GM23338 (cell line): ENCODE data around the gene ADGRB2. TPM values are rescaled to one million over a fixed set of nuclear protein-coding genes. Genes with fewer than 3 reads are reported as not detected.

ENCODE experiments used
- ATAC-seq: fragments of 200-7000 bp; cut with Tn5 transposase; 3 replicates; pipeline ENCODE4 v1.9.1; 2020
- DNase-seq: peaks from one replicate; pipeline ENCODE4 v3.0.0-alpha.2; 2015; ENCODE audit warnings: low spot score
- H2AFZ ChIP-seq: fragments of 200-600 bp; sonication (generic); 2 replicates; pipeline ENCODE4 v1.8.0; 2016; ENCODE audit warnings: antibody characterized with exemption, mild to moderate bottlenecking, moderate library complexity
- H3F3A ChIP-seq: fragments of 200-600 bp; sonication (generic); replicated peaks from 2 replicates; pipeline ENCODE4 v1.8.0; 2017; ENCODE audit warnings: antibody characterized with exemption, mixed run types, low read depth
- H3K27ac ChIP-seq: fragments of 200-600 bp; sonication (generic); 2 replicates; pipeline ENCODE4 v1.6.1; 2016; ENCODE audit warnings: low read depth
- H3K27me3 ChIP-seq: fragments of 200-600 bp; sonication (generic); 2 replicates; pipeline ENCODE4 v1.8.0; 2016; ENCODE audit warnings: mild to moderate bottlenecking, mixed run types, moderate library complexity; ENCODE audit not compliant: insufficient read depth
- H3K36me3 ChIP-seq: fragments of 200-600 bp; sonication (generic); 2 replicates; pipeline ENCODE4 v1.8.0; 2016; ENCODE audit warnings: mild to moderate bottlenecking; ENCODE audit not compliant: insufficient read depth
- H3K4me1 ChIP-seq: fragments of 200-600 bp; sonication (generic); 2 replicates; pipeline ENCODE4 v1.8.0; 2016; ENCODE audit warnings: mild to moderate bottlenecking, moderate library complexity; ENCODE audit not compliant: insufficient read depth
- H3K4me2 ChIP-seq: fragments of 200-600 bp; sonication (generic); 2 replicates; pipeline ENCODE4 v1.7.1; 2017; ENCODE audit warnings: mixed run types
- H3K4me3 ChIP-seq: fragments of 200-600 bp; sonication (generic); 2 replicates; pipeline ENCODE4 v1.6.1; 2016; ENCODE audit warnings: mixed run types
- H3K79me2 ChIP-seq: fragments of 200-600 bp; sonication (generic); replicated peaks from 2 replicates; pipeline ENCODE4 v1.8.0; 2017; ENCODE audit warnings: mild to moderate bottlenecking; ENCODE audit not compliant: insufficient read depth
- H3K9me2 ChIP-seq: fragments of 200-600 bp; sonication (generic); 2 replicates; pipeline ENCODE4 v1.8.0; 2017; ENCODE audit not compliant: insufficient read depth
- H4K20me1 ChIP-seq: fragments of 200-600 bp; sonication (generic); replicated peaks from 2 replicates; pipeline ENCODE4 v1.8.0; 2017; ENCODE audit warnings: mild to moderate bottlenecking; ENCODE audit not compliant: insufficient read depth
- H3K27ac Mint-ChIP-seq: 2 replicates; pipeline ENCODE4 v1.8.0; 2020; ENCODE audit warnings: inconsistent platforms, mild to moderate bottlenecking, moderate library complexity, mixed read lengths
- H3K27me3 Mint-ChIP-seq: 3 replicates; pipeline ENCODE4 v1.8.0; 2022; ENCODE audit warnings: low read depth, mild to moderate bottlenecking, moderate library complexity, mixed read lengths, inconsistent platforms; ENCODE audit not compliant: insufficient read depth, poor library complexity
- H3K36me3 Mint-ChIP-seq: 3 replicates; pipeline ENCODE4 v1.8.0; 2021; ENCODE audit warnings: low read depth, mild to moderate bottlenecking, inconsistent platforms, moderate library complexity, mixed read lengths
- H3K4me1 Mint-ChIP-seq: 3 replicates; pipeline ENCODE4 v1.8.0; 2020; ENCODE audit warnings: mild to moderate bottlenecking, inconsistent platforms, mixed read lengths
- H3K4me3 Mint-ChIP-seq: 3 replicates; pipeline ENCODE4 v1.8.0; 2021; ENCODE audit warnings: moderate library complexity, mild to moderate bottlenecking, inconsistent platforms, mixed read lengths
- H3K9me3 Mint-ChIP-seq: 3 replicates; pipeline ENCODE4 v1.8.0; 2020; ENCODE audit warnings: moderate library complexity, mild to moderate bottlenecking, inconsistent platforms, mixed read lengths
- CTCF ChIP-seq, 2 experiments: fragments of 200-600 bp in 1 of 2; sonication (generic) in 1 of 2; conservative IDR thresholded peaks; 2 replicates each; pipeline versions ENCODE4 v1.5.1 to v1.6.1; 2016 to 2017; ENCODE audit warnings: antibody characterized with exemption in 2 of 2, low read depth in 2 of 2, mild to moderate bottlenecking in 2 of 2, moderate library complexity in 1 of 2
- ETS1 ChIP-seq: IDR thresholded peaks from 2 replicates; pipeline ENCODE4 v1.6.1; 2016; ENCODE audit warnings: antibody characterized with exemption
- JUNB ChIP-seq: IDR thresholded peaks from one replicate; pipeline ENCODE4 v1.6.1; 2016; ENCODE audit warnings: antibody characterized with exemption; ENCODE audit not compliant: unreplicated experiment
- POLR2AphosphoS5 ChIP-seq: IDR thresholded peaks from 2 replicates; pipeline ENCODE4 v1.6.1; 2016; ENCODE audit warnings: antibody characterized with exemption, low read depth
- REST ChIP-seq: IDR thresholded peaks from one replicate; pipeline ENCODE4 v1.6.1; 2018; ENCODE audit warnings: antibody characterized with exemption; ENCODE audit not compliant: unreplicated experiment
- STAT1 ChIP-seq: IDR thresholded peaks from one replicate; pipeline ENCODE4 v1.6.1; 2016; ENCODE audit warnings: antibody characterized with exemption; ENCODE audit not compliant: unreplicated experiment
- ZNF331 ChIP-seq: fragments of 250-450 bp; sonication (Bioruptor Pico); IDR thresholded peaks from 2 replicates; pipeline ENCODE4 v1.5.0; 2020; ENCODE audit warnings: low read depth, mild to moderate bottlenecking, moderate library complexity
- polyA plus RNA-seq: library from polyadenylated mRNA; unstranded; fragments of >200 nt; fragmentation: Nextera tagmentation; extraction: Ambion mirVana; gene quantifications from 2 replicates; pipeline ENCODE4 v1.2.1, GENCODE V29; 2016
- total RNA-seq: library from RNA; depleted of rRNA; stranded (reverse); fragments of >200 nt; shearing (Covaris generic); gene quantifications from 2 replicates; pipeline ENCODE4 v1.2.3, GENCODE V29; 2014

ADGRB2 gene
- total and polyA plus RNA-seq, 2 experiments from 2014 or later, result 8.0 to 27.8 TPM

- 0 out of 4 replicates have a peak, but pooled peaks of 1 of the 2 experiments have one; percentile 19 for TF ChIP-seq CTCF (conservative IDR thresholded peaks at IDR 0.05; ENCODE audit: low read depth in 2 of 2)
These were observed 3.4 kb downstream of the ADGRB2 start (continued) for GRCh38 chr1:31760471-31761470.

- Histone ChIP-seq H3K4me3 (peak overlapping the region; percentile 95), H2AFZ (no peak overlapping the region; the same call in 1 of the 2 replicates), H3K27me3 (peaks cover 17% of the 10 kb centered on the region), H4K20me1 (peaks cover 7% of the 10 kb centered on the region; the same call in 1 of the 2 replicates), H3K9me2 (no peaks in the 10 kb centered on the region), H3K79me2 (peaks cover 13% of the 10 kb centered on the region; the same call in 1 of the 2 replicates), H3K27ac (no peak overlapping the region), H3K4me2 (peak overlapping the region; percentile 98), H3K36me3 (no peaks in the 10 kb centered on the region), H3K4me1 (peaks cover 33% of the 10 kb centered on the region), H3F3A (peaks cover 19% of the 10 kb centered on the region)
- Mint-ChIP-seq H3K27ac (peak overlapping the region; percentile 50), H3K9me3 (no peaks in the 10 kb centered on the region; the same call in 1 of the 3 replicates), H3K4me3 (peak overlapping the region; percentile 75), H3K36me3 (no peaks in the 10 kb centered on the region; the same call in 2 of the 3 replicates), H3K27me3 (peaks cover 34% of the 10 kb centered on the region), H3K4me1 (peaks cover 44% of the 10 kb centered on the region)
- peak; percentile 33 for DNase-seq
- TF ChIP-seq CTCF (conservative IDR thresholded peaks at IDR 0.05; ENCODE audit: low read depth in 2 of 2), result peak; percentile 15 to 46; a peak in 3 of 4 replicates
- TF ChIP-seq ETS1, result no peak
- no peak; the same call in 2 of the 3 replicates for ATAC-seq
These were observed 4.7 kb downstream of the ADGRB2 start for GRCh38 chr1:31759298-31760023.

- no peak for ATAC-seq
- H3K4me3 ChIP-seq, result no peak overlapping the region
- 0 out of 2 replicates have a peak overlapping the region, but pooled peaks have one; percentile 98 for H3K4me2 ChIP-seq
- Mint-ChIP-seq H3K27ac (no peak overlapping the region), H3K4me3 (no peak overlapping the region; the same call in 2 of the 3 replicates), H3K36me3 (no peaks in the 10 kb centered on the region; the same call in 2 of the 3 replicates), H3K4me1 (peaks cover 44% of the 10 kb centered on the region), H3K27me3 (peaks cover 34% of the 10 kb centered on the region), H3K9me3 (no peaks in the 10 kb centered on the region; the same call in 1 of the 3 replicates)
- H3K36me3 ChIP-seq, result no peaks in the 10 kb centered on the region
- no peak for DNase-seq
- H3K27me3 ChIP-seq, result peaks cover 16% of the 10 kb centered on the region
- H3K9me2 ChIP-seq, result no peaks in the 10 kb centered on the region
- peaks cover 33% of the 10 kb centered on the region for H3K4me1 ChIP-seq
- peaks cover 19% of the 10 kb centered on the region for H3F3A ChIP-seq
- H3K79me2 ChIP-seq, result peaks cover 13% of the 10 kb centered on the region; the same call in 1 of the 2 replicates
- peaks cover 7% of the 10 kb centered on the region; the same call in 1 of the 2 replicates for H4K20me1 ChIP-seq
- no peak overlapping the region for H2AFZ ChIP-seq
- no peak overlapping the region for H3K27ac ChIP-seq
- no peak for TF ChIP-seq STAT1
- no peak for TF ChIP-seq ZNF331 (CRISPR knock-in tag)
- TF ChIP-seq JUNB, result no peak
- TF ChIP-seq REST, result no peak
- TF ChIP-seq POLR2AphosphoS5, result no peak
These were observed 5.3 kb downstream of the ADGRB2 start for GRCh38 chr1:31758823-31759222.
